ENCODE measurements around the gene HNRNPF.

HNRNPF gene

GRCh38 chr10:43342279-43343125 lies 66.5 kb downstream of the HNRNPF start:
- TF ChIP-seq ARNTL (CRISPR knock-in tag; IDR thresholded peaks at IDR 0.05; ENCODE audit: borderline replicate concordance, low read depth): no peak
- no peak for TF ChIP-seq TOX (CRISPR knock-in tag; IDR thresholded peaks at IDR 0.05; ENCODE audit: borderline replicate concordance)
- TF ChIP-seq ISL1 (CRISPR knock-in tag; IDR thresholded peaks at IDR 0.05): no peak
- no peak for TF ChIP-seq CSDC2 (CRISPR knock-in tag; IDR thresholded peaks at IDR 0.05)
- TF ChIP-seq, protein P1, sequence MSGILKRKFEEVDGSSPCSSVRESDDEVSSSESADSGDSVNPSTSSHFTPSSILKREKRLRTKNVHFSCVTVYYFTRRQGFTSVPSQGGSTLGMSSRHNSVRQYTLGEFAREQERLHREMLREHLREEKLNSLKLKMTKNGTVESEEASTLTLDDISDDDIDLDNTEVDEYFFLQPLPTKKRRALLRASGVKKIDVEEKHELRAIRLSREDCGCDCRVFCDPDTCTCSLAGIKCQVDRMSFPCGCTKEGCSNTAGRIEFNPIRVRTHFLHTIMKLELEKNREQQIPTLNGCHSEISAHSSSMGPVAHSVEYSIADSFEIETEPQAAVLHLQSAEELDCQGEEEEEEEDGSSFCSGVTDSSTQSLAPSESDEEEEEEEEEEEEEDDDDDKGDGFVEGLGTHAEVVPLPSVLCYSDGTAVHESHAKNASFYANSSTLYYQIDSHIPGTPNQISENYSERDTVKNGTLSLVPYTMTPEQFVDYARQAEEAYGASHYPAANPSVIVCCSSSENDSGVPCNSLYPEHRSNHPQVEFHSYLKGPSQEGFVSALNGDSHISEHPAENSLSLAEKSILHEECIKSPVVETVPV (CRISPR knock-in tag; IDR thresholded peaks at IDR 0.05): no peak
- no peak for TF ChIP-seq TCF4 (CRISPR knock-in tag; IDR thresholded peaks at IDR 0.05; ENCODE audit: borderline replicate concordance)
- ATAC-seq: no peak

DNA sequence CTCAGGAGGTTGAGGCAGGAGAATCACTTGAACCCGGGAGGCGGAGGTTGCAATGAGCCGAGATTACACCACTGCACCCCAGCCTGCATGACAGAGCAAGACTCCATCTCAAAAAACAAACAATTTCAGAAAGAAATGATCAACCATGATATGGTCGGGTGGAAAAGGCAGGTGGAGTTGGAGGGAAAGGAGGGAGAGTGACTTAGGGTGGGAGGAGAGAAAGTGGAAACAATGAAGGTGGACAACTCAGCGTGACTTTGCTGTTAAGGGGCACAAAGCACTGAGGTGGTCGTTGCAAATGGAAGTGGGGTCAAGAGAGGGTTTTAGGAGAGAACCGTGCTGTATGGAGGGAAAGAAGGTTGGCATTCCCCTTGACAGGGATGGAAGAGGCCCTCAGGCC lies 67.5 kb downstream of the HNRNPF start:
- no peak for TF ChIP-seq ESRRG (CRISPR knock-in tag; IDR thresholded peaks at IDR 0.05)
- TF ChIP-seq, protein P2, sequence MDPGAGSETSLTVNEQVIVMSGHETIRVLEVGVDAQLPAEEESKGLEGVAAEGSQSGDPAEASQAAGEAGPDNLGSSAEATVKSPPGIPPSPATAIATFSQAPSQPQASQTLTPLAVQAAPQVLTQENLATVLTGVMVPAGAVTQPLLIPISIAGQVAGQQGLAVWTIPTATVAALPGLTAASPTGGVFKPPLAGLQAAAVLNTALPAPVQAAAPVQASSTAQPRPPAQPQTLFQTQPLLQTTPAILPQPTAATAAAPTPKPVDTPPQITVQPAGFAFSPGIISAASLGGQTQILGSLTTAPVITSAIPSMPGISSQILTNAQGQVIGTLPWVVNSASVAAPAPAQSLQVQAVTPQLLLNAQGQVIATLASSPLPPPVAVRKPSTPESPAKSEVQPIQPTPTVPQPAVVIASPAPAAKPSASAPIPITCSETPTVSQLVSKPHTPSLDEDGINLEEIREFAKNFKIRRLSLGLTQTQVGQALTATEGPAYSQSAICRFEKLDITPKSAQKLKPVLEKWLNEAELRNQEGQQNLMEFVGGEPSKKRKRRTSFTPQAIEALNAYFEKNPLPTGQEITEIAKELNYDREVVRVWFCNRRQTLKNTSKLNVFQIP (CRISPR knock-in tag; IDR thresholded peaks at IDR 0.05; ENCODE audit: borderline replicate concordance, low read depth): no peak
- ATAC-seq: no peak

DNA sequence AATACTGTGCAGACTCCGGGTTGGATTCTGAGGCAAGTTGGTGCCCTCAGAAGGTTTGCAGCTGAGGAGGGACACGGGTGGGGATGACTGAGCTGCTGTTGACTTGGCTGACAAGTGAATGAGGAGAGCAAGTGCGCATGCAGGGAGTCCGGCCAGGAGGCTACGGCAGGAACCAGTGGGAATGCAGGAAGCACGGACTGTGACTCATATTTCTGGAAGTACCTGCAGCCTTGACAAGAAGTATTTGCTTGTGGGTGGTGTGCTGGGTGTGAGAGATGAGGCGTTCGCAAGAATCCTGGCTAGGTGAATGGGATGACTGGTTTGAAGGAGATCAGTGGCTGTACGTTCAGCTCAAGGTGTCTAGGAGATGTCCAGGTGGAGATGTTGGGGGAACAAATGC lies 68.4 kb downstream of the HNRNPF start:
- ATAC-seq: no peak
- TF ChIP-seq RARB (CRISPR knock-in tag; IDR thresholded peaks at IDR 0.05): no peak
- TF ChIP-seq ZNF8 (CRISPR knock-in tag; IDR thresholded peaks at IDR 0.05): no peak
- no peak for TF ChIP-seq CSDC2 (CRISPR knock-in tag; IDR thresholded peaks at IDR 0.05)
- TF ChIP-seq ZC3H10 (CRISPR knock-in tag; IDR thresholded peaks at IDR 0.05): no peak
- TF ChIP-seq, protein P1 (CRISPR knock-in tag; IDR thresholded peaks at IDR 0.05): no peak
- TF ChIP-seq OSR1 (CRISPR knock-in tag; IDR thresholded peaks at IDR 0.05): no peak
- TF ChIP-seq ARNTL (CRISPR knock-in tag; IDR thresholded peaks at IDR 0.05; ENCODE audit: borderline replicate concordance, low read depth): no peak
- no peak for TF ChIP-seq PATZ1 (CRISPR knock-in tag; IDR thresholded peaks at IDR 0.05; ENCODE audit: borderline replicate concordance)
- TF ChIP-seq ZFP30 (CRISPR knock-in tag; IDR thresholded peaks at IDR 0.05): no peak
- no peak for TF ChIP-seq ESRRG (CRISPR knock-in tag; IDR thresholded peaks at IDR 0.05)
- TF ChIP-seq ISL1 (CRISPR knock-in tag; IDR thresholded peaks at IDR 0.05): no peak
- TF ChIP-seq TCF4 (CRISPR knock-in tag; IDR thresholded peaks at IDR 0.05; ENCODE audit: borderline replicate concordance): no peak

DNA sequence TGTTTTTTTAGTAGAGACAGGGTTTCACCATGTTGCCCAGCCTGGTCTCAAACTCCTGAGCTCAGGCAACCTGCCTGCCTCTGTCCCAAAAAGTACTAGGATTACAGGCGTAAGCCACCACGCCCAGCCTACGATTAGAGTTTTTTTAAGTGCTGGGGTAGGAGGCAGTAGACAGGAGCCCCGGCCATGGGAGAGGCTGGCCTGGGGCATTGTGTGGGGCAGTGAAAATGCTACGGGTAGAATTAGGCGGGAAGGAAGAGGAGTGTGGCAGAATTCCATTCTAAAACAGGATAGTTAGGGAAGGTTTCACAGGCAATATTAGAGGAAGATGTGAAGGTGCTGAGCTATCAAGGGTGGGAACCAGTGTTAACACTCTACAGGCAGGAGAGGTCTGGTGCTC lies 68.9 kb downstream of the HNRNPF start:
- no peak for ATAC-seq

More for the DNA sequence above, 68.9 kb downstream of the HNRNPF start:
- no peak for TF ChIP-seq ARNTL (CRISPR knock-in tag; IDR thresholded peaks at IDR 0.05; ENCODE audit: borderline replicate concordance, low read depth)
- TF ChIP-seq, protein P3, sequence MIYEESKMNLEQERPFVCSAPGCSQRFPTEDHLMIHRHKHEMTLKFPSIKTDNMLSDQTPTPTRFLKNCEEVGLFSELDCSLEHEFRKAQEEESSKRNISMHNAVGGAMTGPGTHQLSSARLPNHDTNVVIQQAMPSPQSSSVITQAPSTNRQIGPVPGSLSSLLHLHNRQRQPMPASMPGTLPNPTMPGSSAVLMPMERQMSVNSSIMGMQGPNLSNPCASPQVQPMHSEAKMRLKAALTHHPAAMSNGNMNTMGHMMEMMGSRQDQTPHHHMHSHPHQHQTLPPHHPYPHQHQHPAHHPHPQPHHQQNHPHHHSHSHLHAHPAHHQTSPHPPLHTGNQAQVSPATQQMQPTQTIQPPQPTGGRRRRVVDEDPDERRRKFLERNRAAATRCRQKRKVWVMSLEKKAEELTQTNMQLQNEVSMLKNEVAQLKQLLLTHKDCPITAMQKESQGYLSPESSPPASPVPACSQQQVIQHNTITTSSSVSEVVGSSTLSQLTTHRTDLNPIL (CRISPR knock-in tag; IDR thresholded peaks at IDR 0.05; ENCODE audit: low read depth): no peak
- TF ChIP-seq GLIS3 (CRISPR knock-in tag; IDR thresholded peaks at IDR 0.05): no peak
- no peak for TF ChIP-seq ZNF70 (CRISPR knock-in tag; IDR thresholded peaks at IDR 0.05)
- no peak for TF ChIP-seq TCF4 (CRISPR knock-in tag; IDR thresholded peaks at IDR 0.05; ENCODE audit: borderline replicate concordance)
- TF ChIP-seq ISL1 (CRISPR knock-in tag; IDR thresholded peaks at IDR 0.05): no peak
- TF ChIP-seq, protein P1 (CRISPR knock-in tag; IDR thresholded peaks at IDR 0.05): no peak
- TF ChIP-seq, protein P2 (CRISPR knock-in tag; IDR thresholded peaks at IDR 0.05; ENCODE audit: borderline replicate concordance, low read depth): no peak
- no peak for TF ChIP-seq TOX (CRISPR knock-in tag; IDR thresholded peaks at IDR 0.05; ENCODE audit: borderline replicate concordance)
